Measurements from ENCODE around the gene GMDS. TPM values are rescaled to one million over a fixed set of nuclear protein-coding genes. Genes with fewer than 3 reads are reported as not detected.

GMDS gene
- total RNA-seq, 1 donor, result 23.2 TPM

- no peak for TF ChIP-seq CTCF (IDR thresholded peaks at IDR 0.05; ENCODE audit: extremely low read depth, low read depth, low read length)
These were observed 391.1 kb downstream of the GMDS start for GRCh38 chr6:1854296-1854695.

GRCh38 chr6:1853761-1854160 lies 391.6 kb downstream of the GMDS start:
- Histone ChIP-seq H3K4me2 (ENCODE audit: insufficient read depth, low read length) (no peak overlapping the region), H4K20me1 (ENCODE audit: insufficient read depth, low read length) (no peaks in the 10 kb centered on the region), H3K4me3 (ENCODE audit: insufficient read depth, low read length) (no peak overlapping the region), H3K27ac (ENCODE audit: low read depth, low read length) (no peak overlapping the region), H3K9me3 (ENCODE audit: low read depth, low read length) (no peaks in the 10 kb centered on the region), H3K27me3 (ENCODE audit: insufficient read depth, low read length) (no peaks in the 10 kb centered on the region), H3K4me1 (ENCODE audit: insufficient read depth, low read length) (no peaks in the 10 kb centered on the region), H2AFZ (ENCODE audit: low read length) (no peak overlapping the region), H3K36me3 (ENCODE audit: insufficient read depth, low read length) (no peaks in the 10 kb centered on the region), H3K79me2 (ENCODE audit: insufficient read depth, low read length) (no peaks in the 10 kb centered on the region)
- no peak for TF ChIP-seq CTCF (IDR thresholded peaks at IDR 0.05; ENCODE audit: extremely low read depth, low read depth, low read length)
- no peak for DNase-seq (ENCODE audit: insufficient read length, low spot score, missing footprints)

More at GRCh38 chr6:1854296-1854695, 391.1 kb downstream of the GMDS start:
- H3K4me3 ChIP-seq (ENCODE audit: insufficient read depth, low read length), result no peak overlapping the region
- H3K27ac ChIP-seq (ENCODE audit: low read depth, low read length), result no peak overlapping the region
- H2AFZ ChIP-seq (ENCODE audit: low read length), result no peak overlapping the region
- H3K79me2 ChIP-seq (ENCODE audit: insufficient read depth, low read length), result no peaks in the 10 kb centered on the region
- H4K20me1 ChIP-seq (ENCODE audit: insufficient read depth, low read length), result no peaks in the 10 kb centered on the region
- no peaks in the 10 kb centered on the region for H3K27me3 ChIP-seq (ENCODE audit: insufficient read depth, low read length)
- H3K4me1 ChIP-seq (ENCODE audit: insufficient read depth, low read length), result no peaks in the 10 kb centered on the region
- H3K9me3 ChIP-seq (ENCODE audit: low read depth, low read length), result no peaks in the 10 kb centered on the region
- no peak overlapping the region for H3K4me2 ChIP-seq (ENCODE audit: insufficient read depth, low read length)
- no peak for DNase-seq (ENCODE audit: insufficient read length, low spot score, missing footprints)
- H3K36me3 ChIP-seq (ENCODE audit: insufficient read depth, low read length), result no peaks in the 10 kb centered on the region

- Histone ChIP-seq H2AFZ (ENCODE audit: low read length) (peak overlapping the region; percentile 30), H3K4me3 (ENCODE audit: insufficient read depth, low read length) (no peak overlapping the region), H3K27ac (ENCODE audit: low read depth, low read length) (no peak overlapping the region), H3K9me3 (ENCODE audit: low read depth, low read length) (no peaks in the 10 kb centered on the region), H3K79me2 (ENCODE audit: insufficient read depth, low read length) (no peaks in the 10 kb centered on the region), H3K27me3 (ENCODE audit: insufficient read depth, low read length) (no peaks in the 10 kb centered on the region), H3K36me3 (ENCODE audit: insufficient read depth, low read length) (no peaks in the 10 kb centered on the region), H4K20me1 (ENCODE audit: insufficient read depth, low read length) (no peaks in the 10 kb centered on the region), H3K4me1 (ENCODE audit: insufficient read depth, low read length) (no peaks in the 10 kb centered on the region), H3K4me2 (ENCODE audit: insufficient read depth, low read length) (no peak overlapping the region)
- no peak for DNase-seq (ENCODE audit: insufficient read length, low spot score, missing footprints)
- TF ChIP-seq CTCF (IDR thresholded peaks at IDR 0.05; ENCODE audit: extremely low read depth, low read depth, low read length), result no peak
These were observed 393.5 kb downstream of the GMDS start for GRCh38 chr6:1851681-1852456.

DNA sequence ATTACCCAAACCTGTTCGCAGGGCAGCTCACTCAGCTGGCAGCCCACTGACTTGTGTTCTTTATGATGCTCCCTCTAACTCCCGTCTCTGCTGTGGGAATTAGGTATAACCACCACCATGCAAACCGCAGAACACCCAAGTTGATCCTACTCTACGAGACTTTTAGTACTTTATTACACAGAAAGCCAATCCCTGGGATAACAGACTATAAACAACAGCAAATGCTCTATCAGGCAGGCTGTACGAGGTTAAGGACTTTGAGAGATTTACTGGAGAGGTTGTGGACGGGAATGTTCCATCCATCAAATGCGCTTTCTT lies 394.6 kb downstream of the GMDS start:
- H3K27me3 ChIP-seq (ENCODE audit: insufficient read depth, low read length), result no peaks in the 10 kb centered on the region
- H3K4me2 ChIP-seq (ENCODE audit: insufficient read depth, low read length), result no peak overlapping the region
- no peaks in the 10 kb centered on the region for H3K9me3 ChIP-seq (ENCODE audit: low read depth, low read length)
- no peaks in the 10 kb centered on the region for H3K4me1 ChIP-seq (ENCODE audit: insufficient read depth, low read length)
- H3K27ac ChIP-seq (ENCODE audit: low read depth, low read length), result no peak overlapping the region
- no peaks in the 10 kb centered on the region for H4K20me1 ChIP-seq (ENCODE audit: insufficient read depth, low read length)
- H3K4me3 ChIP-seq (ENCODE audit: insufficient read depth, low read length), result no peak overlapping the region
- H3K79me2 ChIP-seq (ENCODE audit: insufficient read depth, low read length), result no peaks in the 10 kb centered on the region
- H2AFZ ChIP-seq (ENCODE audit: low read length), result no peak overlapping the region
- DNase-seq (ENCODE audit: insufficient read length, low spot score, missing footprints), result no peak
- no peaks in the 10 kb centered on the region for H3K36me3 ChIP-seq (ENCODE audit: insufficient read depth, low read length)
- TF ChIP-seq CTCF (IDR thresholded peaks at IDR 0.05; ENCODE audit: extremely low read depth, low read depth, low read length), result no peak
